Neural progenitor cell (in vitro differentiated cells): Measurements from ENCODE around the gene AEBP1.

Experiments
- EZH2 ChIP-seq: fragments of 200-600 bp; sonication (generic); IDR thresholded peaks from 2 replicates; pipeline ENCODE4 v1.6.1; 2017; ENCODE audit warnings: antibody characterized with exemption, mild to moderate bottlenecking, moderate library complexity
- EZH2phosphoT487 ChIP-seq: fragments of 200-600 bp; sonication (generic); IDR thresholded peaks from 2 replicates; pipeline ENCODE4 v1.6.1; 2017; ENCODE audit warnings: antibody characterized with exemption

DNA sequence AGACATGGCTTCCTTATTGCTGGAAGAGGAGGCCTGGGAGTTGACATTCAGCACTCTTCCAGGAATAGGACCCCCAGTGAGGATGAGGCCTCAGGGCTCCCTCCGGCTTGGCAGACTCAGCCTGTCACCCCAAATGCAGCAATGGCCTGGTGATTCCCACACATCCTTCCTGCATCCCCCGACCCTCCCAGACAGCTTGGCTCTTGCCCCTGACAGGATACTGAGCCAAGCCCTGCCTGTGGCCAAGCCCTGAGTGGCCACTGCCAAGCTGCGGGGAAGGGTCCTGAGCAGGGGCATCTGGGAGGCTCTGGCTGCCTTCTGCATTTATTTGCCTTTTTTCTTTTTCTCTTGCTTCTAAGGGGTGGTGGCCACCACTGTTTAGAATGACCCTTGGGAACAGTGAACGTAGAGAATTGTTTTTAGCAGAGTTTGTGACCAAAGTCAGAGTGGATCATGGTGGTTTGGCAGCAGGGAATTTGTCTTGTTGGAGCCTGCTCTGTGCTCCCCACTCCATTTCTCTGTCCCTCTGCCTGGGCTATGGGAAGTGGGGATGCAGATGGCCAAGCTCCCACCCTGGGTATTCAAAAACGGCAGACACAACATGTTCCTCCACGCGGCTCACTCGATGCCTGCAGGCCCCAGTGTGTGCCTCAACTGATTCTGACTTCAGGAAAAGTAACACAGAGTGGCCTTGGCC, 43.0 kb upstream of the AEBP1 start:
- no peak for TF ChIP-seq EZH2phosphoT487
- no peak for TF ChIP-seq EZH2
